Subcutaneous abdominal adipose tissue (tissue), 5 donors: ENCODE results near the gene SEMA6B.
A peak's percentile ranks its signal among the peaks of the same experiment; 100 is the strongest.
"Not testable (repeated sequence)": the region's sequence is repeated elsewhere in the genome, so short reads cannot be mapped to it uniquely, and the experiment has no call there.

Experiments
- H3K27ac ChIP-seq: one replicate; pipeline ENCODE4 v1.7.0; 2013; ENCODE audit warnings: low read depth, mild to moderate bottlenecking, inconsistent platforms, low read length, moderate library complexity
- H3K27me3 ChIP-seq, 5 donors: one replicate each; pipeline ENCODE4 v1.7.0; 2013; ENCODE audit warnings: low read length in 5 of 5, inconsistent platforms in 1 of 5; ENCODE audit not compliant: control insufficient read depth in 5 of 5, insufficient read depth in 4 of 5
- H3K36me3 ChIP-seq, 5 donors: one replicate each; pipeline ENCODE4 v1.7.0; 2013; ENCODE audit warnings: low read length in 5 of 5; ENCODE audit not compliant: control insufficient read depth in 5 of 5, insufficient read depth in 5 of 5
- H3K4me1 ChIP-seq, 5 donors: one replicate each; pipeline ENCODE4 v1.7.0; 2013; ENCODE audit warnings: low read length in 5 of 5, mild to moderate bottlenecking in 3 of 5, moderate library complexity in 1 of 5; ENCODE audit not compliant: control insufficient read depth in 5 of 5, insufficient read depth in 5 of 5
- H3K4me3 ChIP-seq, 5 donors: one replicate each; pipeline ENCODE4 v1.7.0; 2013; ENCODE audit warnings: low read length in 5 of 5, low read depth in 1 of 5
- H3K9ac ChIP-seq, 5 donors: one replicate each; pipeline ENCODE4 v1.7.0; 2013; ENCODE audit warnings: low read length in 5 of 5, mild to moderate bottlenecking in 4 of 5, moderate library complexity in 3 of 5
- H3K9me3 ChIP-seq, 5 donors: one replicate each; pipeline ENCODE4 v1.7.0; 2013; ENCODE audit warnings: low read length in 5 of 5; ENCODE audit not compliant: control insufficient read depth in 5 of 5
- donor health status: healthy.
- donor health status: healthy.
- donor health status: healthy.
- donor health status: healthy.
- donor health status: healthy.

SEMA6B gene

DNA sequence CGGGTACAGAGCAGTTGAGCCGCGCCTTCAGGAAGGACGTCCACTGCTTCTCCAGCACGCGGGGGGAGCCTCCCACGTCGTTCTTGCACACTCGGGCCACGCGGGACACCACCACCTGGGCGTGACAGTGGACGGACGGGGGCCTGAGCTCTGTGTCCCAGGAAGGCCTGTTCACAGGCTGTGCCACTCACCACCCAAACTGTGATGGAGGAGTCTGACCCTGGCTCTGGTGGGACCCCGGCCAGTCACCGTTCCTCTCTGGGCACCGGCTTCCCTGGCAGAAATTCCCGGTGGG, 7.0 kb downstream of the SEMA6B start:
- H3K9me3 ChIP-seq = no peaks in the 10 kb centered on the region
- H3K27me3 ChIP-seq = peaks cover 0 to 3% (median 0%) of the 10 kb centered on the region in 5 donors
- no peak overlapping the region for H3K9ac ChIP-seq
- H3K36me3 ChIP-seq = peaks cover 0 to 66% (median 56%) of the 10 kb centered on the region in 5 donors
- H3K27ac ChIP-seq = no peak overlapping the region
- no peak overlapping the region for H3K4me3 ChIP-seq
- H3K4me1 ChIP-seq = peaks cover 0 to 6% (median under 1%) of the 10 kb centered on the region in 5 donors

DNA sequence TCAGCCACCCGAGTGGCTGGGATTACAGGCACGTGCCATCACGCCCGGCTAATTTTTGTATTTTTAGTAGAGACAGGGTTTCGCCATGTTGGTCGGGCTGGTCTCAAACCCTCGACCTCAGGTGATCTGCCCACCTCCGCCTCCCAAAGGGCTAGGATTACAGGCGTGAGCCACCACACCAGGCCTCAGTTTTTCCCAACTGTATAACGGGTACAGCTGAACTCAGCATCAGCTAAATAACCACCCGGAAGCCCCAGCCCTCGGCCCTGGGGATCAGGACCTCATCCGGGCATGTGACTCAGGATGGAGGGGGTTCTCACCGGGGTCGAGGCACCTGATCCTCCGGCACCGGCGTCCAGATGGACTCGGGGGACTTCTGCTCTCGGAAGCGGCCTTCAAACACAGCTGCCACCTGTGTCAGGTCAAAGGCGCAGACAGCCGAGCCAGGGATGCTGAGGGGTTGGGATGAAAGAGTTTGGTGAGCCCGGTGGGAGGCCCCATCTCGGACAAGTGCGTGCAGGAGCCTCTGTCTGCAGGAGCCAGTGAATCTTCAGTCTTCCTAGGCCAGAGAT, 8.9 kb downstream of the SEMA6B start:
- H3K4me1 ChIP-seq = peaks cover 0 to 5% (median 0%) of the 10 kb centered on the region in 5 donors
- peaks cover 0 to 3% (median 0%) of the 10 kb centered on the region in 5 donors for H3K27me3 ChIP-seq
- no peaks in the 10 kb centered on the region for H3K9me3 ChIP-seq
- H3K9ac ChIP-seq = no peak overlapping the region
- no peak overlapping the region for H3K27ac ChIP-seq
- H3K36me3 ChIP-seq = peaks cover 0 to 65% (median 49%) of the 10 kb centered on the region in 5 donors
- no peak overlapping the region for H3K4me3 ChIP-seq

DNA sequence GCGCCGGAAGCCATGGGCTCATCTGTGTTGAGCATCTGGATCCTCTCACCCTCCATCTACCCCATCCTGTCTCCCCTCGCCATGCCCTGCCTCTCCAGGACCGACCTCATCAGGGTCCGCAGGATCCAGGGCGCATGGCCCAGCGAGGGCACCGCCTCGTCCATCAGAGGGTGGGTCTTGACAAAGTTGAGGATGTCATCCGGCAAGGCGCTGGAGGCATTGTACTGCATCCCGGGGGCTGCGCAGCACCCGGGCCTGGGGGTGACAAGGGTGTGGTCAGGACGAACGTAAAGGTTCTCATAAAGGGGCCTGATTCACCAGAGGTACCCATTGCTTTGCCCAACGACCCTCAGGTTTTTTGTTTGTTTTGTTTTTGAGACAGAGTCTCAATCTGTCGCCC, 9.5 kb downstream of the SEMA6B start:
- Histone ChIP-seq H3K27me3 (peaks cover 0 to 3% (median 0%) of the 10 kb centered on the region in 5 donors), H3K4me1 (peaks cover 0 to 5% (median 0%) of the 10 kb centered on the region in 5 donors), H3K9ac (no peak overlapping the region), H3K4me3 (no peak overlapping the region), H3K36me3 (peaks cover 0 to 63% (median 45%) of the 10 kb centered on the region in 5 donors), H3K27ac (no peak overlapping the region), H3K9me3 (no peaks in the 10 kb centered on the region)

DNA sequence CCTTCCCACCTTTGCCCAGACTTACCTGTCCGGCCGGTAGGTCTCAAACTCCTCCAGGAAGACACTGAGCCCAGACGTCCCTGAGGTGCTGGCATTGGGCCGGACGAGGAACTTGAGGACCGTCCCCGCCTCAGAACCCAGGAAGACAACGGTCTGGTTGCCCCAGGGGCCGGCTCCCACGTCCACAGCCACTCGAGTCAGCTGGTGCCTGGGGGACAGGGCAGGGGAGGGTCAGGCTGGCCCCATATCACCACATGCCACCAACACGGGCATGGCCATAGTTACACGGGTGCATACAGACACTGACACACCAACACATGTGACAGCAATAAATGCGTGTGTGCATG, 11.3 kb downstream of the SEMA6B start:
- Histone ChIP-seq H3K27ac (no peak overlapping the region), H3K36me3 (peaks cover 0 to 46% (median 31%) of the 10 kb centered on the region in 5 donors), H3K4me3 (no peak overlapping the region), H3K9me3 (no peaks in the 10 kb centered on the region), H3K9ac (no peak overlapping the region), H3K4me1 (peaks cover 0 to 5% (median 0%) of the 10 kb centered on the region in 5 donors), H3K27me3 (peaks cover 0 to 3% (median 0%) of the 10 kb centered on the region in 5 donors)

DNA sequence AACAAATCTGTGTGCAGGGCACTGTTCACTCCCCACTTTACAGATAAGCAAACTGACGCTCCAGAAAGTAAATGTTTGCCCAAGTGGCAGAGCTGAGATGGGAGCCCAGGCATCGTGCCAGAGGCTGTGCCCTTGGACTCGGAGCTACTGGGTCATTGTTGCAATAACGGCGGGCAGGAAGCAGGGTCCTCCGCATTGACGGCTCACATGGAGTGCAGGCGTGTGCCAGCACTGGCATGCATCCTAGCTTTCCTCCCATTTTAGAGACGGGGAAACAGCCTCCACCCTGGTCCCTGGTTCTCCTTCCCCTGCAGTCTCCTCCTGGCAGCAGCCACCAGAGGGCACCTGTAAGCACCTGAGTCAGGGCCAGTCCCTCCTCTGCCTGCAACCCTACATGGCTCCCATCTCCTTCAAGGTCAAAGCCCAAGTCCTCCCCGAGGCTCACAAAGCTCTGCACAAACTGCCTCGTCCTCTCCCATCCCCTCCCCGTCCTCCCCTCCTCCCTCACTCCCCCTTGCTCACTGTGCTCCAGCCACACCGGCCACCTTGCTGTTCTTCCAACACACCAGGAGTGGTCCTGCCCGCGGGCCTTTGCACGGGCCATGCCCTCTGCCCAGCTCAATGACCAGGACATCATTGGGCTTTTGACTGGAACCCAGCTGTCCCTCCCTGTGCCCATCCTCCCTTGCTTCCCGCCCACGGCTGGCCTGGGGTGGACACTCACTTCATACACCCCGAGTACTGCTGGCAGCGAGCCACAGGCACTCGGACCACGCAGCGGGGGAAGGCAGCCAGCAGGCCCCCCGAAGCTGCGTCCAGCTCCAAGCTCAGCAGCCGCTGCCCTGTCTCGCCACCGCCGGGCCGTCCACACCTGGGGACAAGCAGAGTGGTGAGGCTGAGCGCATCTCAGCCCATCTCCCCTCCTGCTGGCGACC, 11.9 kb downstream of the SEMA6B start:
- Histone ChIP-seq H3K9ac (no peak overlapping the region), H3K27ac (no peak overlapping the region), H3K9me3 (no peaks in the 10 kb centered on the region), H3K4me1 (peaks cover 0 to 5% (median 0%) of the 10 kb centered on the region in 5 donors), H3K36me3 (peaks cover 0 to 39% (median 28%) of the 10 kb centered on the region in 5 donors), H3K4me3 (no peak overlapping the region), H3K27me3 (peaks cover 0 to 3% (median 0%) of the 10 kb centered on the region in 5 donors)

DNA sequence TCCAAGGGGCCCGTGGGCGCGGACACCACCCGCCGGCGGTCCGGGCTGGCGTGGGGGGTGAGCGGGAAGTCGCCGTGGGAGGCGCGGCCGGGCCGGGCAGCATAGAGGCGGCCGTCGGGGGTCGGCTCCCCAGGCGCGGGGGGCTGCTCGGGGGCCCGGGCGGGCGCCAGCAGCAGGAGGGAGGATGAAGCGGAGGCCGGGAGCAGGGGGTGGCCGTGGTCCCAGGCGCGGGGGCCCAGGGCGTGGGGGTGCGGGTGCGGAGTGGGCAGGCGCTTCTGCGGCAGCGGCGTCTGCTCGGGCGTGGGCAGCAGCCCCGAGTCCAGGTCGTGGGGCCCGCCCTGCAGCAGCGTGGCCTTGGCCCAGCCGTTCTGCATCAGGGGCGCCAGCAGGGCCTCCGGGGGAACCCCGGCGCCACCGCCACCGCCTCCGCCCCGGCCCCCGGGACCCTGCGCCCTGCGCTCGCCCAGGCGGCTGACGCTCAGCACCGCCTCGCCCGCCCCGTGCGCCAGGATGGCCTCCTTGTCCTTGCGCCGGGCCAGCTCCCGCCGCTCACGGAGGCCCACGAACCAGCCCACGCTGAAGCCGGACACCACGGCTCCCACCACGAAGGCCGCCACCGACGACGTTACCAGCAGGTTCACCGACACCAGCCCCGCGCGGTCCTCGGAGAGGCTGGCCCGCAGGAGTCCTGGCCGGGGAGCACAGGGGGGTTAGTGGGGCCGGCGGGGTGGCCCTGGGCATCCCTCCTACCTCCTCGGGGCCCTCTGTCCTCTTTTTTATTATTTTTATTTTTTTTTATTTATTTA, 15.4 kb downstream of the SEMA6B start:
- Histone ChIP-seq H3K4me3 (no peak overlapping the region), H3K9me3 (peaks cover 0 to 5% (median 2%) of the 10 kb centered on the region in 5 donors), H3K27me3 (no peaks in the 10 kb centered on the region), H3K4me1 (peaks cover 0 to 17% (median 12%) of the 10 kb centered on the region in 5 donors), H3K27ac (no peak overlapping the region), H3K36me3 (peaks cover 0 to 18% (median 9%) of the 10 kb centered on the region in 5 donors), H3K9ac (no peak overlapping the region)

DNA sequence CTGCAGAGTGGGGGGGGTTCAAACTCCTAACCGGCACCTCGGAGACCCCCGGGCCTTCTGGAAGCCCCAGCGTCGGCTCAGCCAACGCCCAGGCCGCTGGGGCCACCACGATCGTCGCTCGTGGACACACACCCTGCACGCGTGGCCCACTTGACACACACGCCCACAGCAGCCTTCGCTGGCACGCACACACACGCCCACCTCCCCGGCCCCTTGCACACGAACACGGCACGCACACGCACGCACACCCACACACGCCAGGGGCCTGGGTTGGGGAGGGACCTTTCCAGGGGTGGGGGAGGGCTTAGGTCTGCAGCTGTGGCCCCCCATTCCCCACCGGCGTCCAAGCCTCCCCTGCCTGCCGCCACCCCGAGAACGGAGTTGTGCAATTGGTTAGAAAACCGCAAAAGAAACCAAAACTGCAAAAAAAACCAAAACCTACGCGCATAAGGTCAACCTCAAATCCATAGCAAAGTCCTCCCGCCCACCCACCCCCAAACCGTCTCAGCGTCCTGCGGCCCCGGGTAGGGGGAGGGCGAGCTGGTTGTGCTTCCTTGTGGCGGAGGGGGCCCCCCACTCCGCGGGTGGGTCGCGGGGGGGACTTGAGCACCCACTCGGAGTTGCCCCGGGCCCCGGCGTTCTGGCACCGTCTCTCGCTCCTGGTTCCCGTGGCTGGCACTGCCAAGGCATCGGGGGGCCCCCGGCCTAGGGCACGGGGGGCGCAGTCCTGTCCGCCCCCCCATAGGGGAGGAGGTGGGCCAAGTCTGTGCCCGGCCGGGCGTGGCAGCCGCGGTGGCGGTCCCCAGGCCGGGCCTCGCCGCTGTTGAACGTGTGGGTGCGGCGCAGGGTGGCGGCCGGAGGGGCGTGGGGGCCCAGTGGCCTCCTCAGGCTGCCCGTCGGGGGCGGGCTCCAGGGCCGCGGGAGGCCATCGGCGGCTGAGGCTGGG, 16.3 kb downstream of the SEMA6B start:
- peak overlapping the region in 1 of 5 donors; percentile 42 for H3K4me3 ChIP-seq
- no peak overlapping the region for H3K27ac ChIP-seq

DNA sequence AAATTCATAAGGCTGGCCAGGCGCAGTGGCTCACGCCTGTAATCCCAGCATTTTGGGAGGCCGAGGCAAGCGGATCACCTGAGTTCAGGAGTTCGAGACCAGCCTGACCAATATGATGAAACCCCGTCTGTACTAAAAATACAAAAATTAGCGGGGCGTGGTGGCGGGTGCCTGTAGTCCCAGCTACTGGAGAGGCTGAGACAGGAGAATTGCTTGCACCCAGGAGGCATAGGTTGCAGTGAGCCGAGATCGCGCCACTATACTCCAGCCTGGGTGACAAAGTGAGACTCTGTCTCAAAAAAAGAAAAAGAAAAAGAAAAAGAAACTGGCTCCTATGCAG, 17.7 kb downstream of the SEMA6B start:
- not testable (repeated sequence) for H3K9ac ChIP-seq

More for the DNA sequence above, 16.3 kb downstream of the SEMA6B start:
- Histone ChIP-seq H3K9me3 (peaks cover 0 to 5% (median 2%) of the 10 kb centered on the region in 5 donors), H3K27me3 (no peaks in the 10 kb centered on the region), H3K9ac (no peak overlapping the region), H3K4me1 (peaks cover 0 to 20% (median 12%) of the 10 kb centered on the region in 5 donors), H3K36me3 (peaks cover 0 to 12% (median under 1%) of the 10 kb centered on the region in 5 donors)

DNA sequence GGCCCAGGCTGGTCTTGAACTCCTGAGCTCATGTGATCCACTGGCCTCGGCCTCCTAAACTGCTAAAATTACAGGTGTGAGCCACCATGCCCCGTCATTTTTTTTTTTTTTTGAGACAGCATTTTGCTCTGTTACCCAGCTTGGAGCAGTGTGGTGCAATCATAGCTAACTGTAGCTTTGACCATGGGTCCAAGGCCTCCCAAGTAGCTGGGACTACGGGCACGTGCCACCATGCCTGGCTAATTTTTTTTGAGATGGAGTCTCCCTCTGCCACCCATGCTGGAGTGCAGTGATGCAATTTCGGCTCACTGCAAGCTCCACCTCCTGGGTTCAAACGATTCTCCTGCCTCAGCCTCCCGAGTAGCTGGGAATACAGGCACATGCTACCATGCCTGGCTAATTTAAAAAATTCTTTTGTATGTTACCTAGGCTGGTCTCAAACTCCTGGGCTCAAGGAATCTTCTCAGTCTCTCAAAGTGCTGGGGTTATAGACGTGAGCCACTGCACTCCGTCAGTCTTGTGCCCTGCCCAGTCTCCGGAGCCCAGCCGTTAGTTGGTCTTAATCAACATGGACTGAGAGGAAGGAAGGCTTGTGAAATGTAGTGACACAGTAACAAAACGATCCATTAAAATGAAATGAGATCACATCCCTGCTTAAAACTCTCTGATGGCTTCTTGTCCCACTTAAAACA, 18.2 kb downstream of the SEMA6B start:
- H3K36me3 ChIP-seq = peaks cover 0 to 3% (median 0%) of the 10 kb centered on the region in 5 donors
- peaks cover 0 to 5% (median 2%) of the 10 kb centered on the region in 5 donors for H3K9me3 ChIP-seq
- peaks cover 0 to 19% (median 10%) of the 10 kb centered on the region in 5 donors for H3K4me1 ChIP-seq
- no peak overlapping the region for H3K4me3 ChIP-seq
- H3K9ac ChIP-seq = no peak overlapping the region
- no peaks in the 10 kb centered on the region for H3K27me3 ChIP-seq
- H3K27ac ChIP-seq = no peak overlapping the region

More for the DNA sequence above, 17.7 kb downstream of the SEMA6B start:
- H3K9me3 ChIP-seq, H3K27me3 ChIP-seq, H3K27ac ChIP-seq, H3K36me3 ChIP-seq, H3K4me3 ChIP-seq: not testable (repeated sequence)
- peaks cover 0 to 19% (median 10%) of the 10 kb centered on the region in 5 donors for H3K4me1 ChIP-seq
